ENCODE results near the gene AK1. TPM values are rescaled to one million over a fixed set of nuclear protein-coding genes. Genes with fewer than 3 reads are reported as not detected.
"Not testable (repeated sequence)": the region's sequence is repeated elsewhere in the genome, so short reads cannot be mapped to it uniquely, and the experiment has no call there.

Gene AK1
- total RNA-seq, 4 donors from 2014 or later: 24.7 to 110 (median 62.4) TPM

GRCh38 chr9:127846443-127847177, 30.9 kb downstream of the AK1 start:
- intact Hi-C loops (cut with DNase I; ENCODE audit: low total_unique reads): no loop called here
- in situ Hi-C loops (cut with MboI; ENCODE audit: low pct_ligation_motif_present in 1 of 4, low pct_unique_long_range_greater_than_20kb in 1 of 4, low sequenced_read_pairs in 3 of 4): no loop called here
- DNase-seq: no peak
- peaks cover 0 to 12% (median 0%) of the 10 kb centered on the region in 4 donors for H3K4me1 ChIP-seq
- H3K9me3 ChIP-seq: no peaks in the 10 kb centered on the region
- WGBS, 2 donors (ENCODE audit: low coverage in 1 of 2): 69% methylated on average over 18 of the region's 18 CpGs; no CpG with 5 or more reads in 1 of the 2 donors
- no peaks in the 10 kb centered on the region for H3K27me3 ChIP-seq
- H3K36me3 ChIP-seq: no peaks in the 10 kb centered on the region
- peak overlapping the region; percentile 50 to 69 (median 59) for H3K27ac ChIP-seq
- no peak overlapping the region for H3K4me3 ChIP-seq
- no peak for TF ChIP-seq EP300 (IDR thresholded peaks at IDR 0.05; ENCODE audit: low read depth)
- TF ChIP-seq, protein P1, sequence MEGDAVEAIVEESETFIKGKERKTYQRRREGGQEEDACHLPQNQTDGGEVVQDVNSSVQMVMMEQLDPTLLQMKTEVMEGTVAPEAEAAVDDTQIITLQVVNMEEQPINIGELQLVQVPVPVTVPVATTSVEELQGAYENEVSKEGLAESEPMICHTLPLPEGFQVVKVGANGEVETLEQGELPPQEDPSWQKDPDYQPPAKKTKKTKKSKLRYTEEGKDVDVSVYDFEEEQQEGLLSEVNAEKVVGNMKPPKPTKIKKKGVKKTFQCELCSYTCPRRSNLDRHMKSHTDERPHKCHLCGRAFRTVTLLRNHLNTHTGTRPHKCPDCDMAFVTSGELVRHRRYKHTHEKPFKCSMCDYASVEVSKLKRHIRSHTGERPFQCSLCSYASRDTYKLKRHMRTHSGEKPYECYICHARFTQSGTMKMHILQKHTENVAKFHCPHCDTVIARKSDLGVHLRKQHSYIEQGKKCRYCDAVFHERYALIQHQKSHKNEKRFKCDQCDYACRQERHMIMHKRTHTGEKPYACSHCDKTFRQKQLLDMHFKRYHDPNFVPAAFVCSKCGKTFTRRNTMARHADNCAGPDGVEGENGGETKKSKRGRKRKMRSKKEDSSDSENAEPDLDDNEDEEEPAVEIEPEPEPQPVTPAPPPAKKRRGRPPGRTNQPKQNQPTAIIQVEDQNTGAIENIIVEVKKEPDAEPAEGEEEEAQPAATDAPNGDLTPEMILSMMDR (IDR thresholded peaks at IDR 0.05): no peak
- no peak for TF ChIP-seq POLR2AphosphoS5 (IDR thresholded peaks at IDR 0.05)
- TF ChIP-seq POLR2A (IDR thresholded peaks at IDR 0.05): no peak

- H3K4me3 ChIP-seq; H3K27me3 ChIP-seq; in situ Hi-C loops (cut with MboI; ENCODE audit: low pct_ligation_motif_present in 1 of 4, low pct_unique_long_range_greater_than_20kb in 1 of 4, low sequenced_read_pairs in 3 of 4); H3K9me3 ChIP-seq; H3K36me3 ChIP-seq; DNase-seq; intact Hi-C loops (cut with DNase I; ENCODE audit: low total_unique reads): not testable (repeated sequence)
- WGBS, 2 donors (ENCODE audit: low coverage in 1 of 2): 95 to 98% methylated on average over 3 to 4 of the region's 4 CpGs
- Histone ChIP-seq H3K27ac (peak overlapping the region; percentile 28 to 69 (median 59)), H3K4me1 (peaks cover 0 to 16% (median 0%) of the 10 kb centered on the region in 4 donors)
Observed at GRCh38 chr9:127845619-127846018, 31.9 kb downstream of the AK1 start.

- in situ Hi-C loops (cut with MboI; ENCODE audit: low pct_ligation_motif_present in 1 of 4, low pct_unique_long_range_greater_than_20kb in 1 of 4, low sequenced_read_pairs in 3 of 4): no loop called here
- H3K27ac ChIP-seq: peak overlapping the region; percentile 28 to 69 (median 59)
- peaks cover 0 to 16% (median 0%) of the 10 kb centered on the region in 4 donors for H3K4me1 ChIP-seq
- H3K4me3 ChIP-seq: no peak overlapping the region
- TF ChIP-seq, protein P1 (IDR thresholded peaks at IDR 0.05): no peak
- TF ChIP-seq POLR2A (IDR thresholded peaks at IDR 0.05) (no peak), EP300 (IDR thresholded peaks at IDR 0.05; ENCODE audit: low read depth) (no peak), POLR2AphosphoS5 (IDR thresholded peaks at IDR 0.05) (no peak)
- DNase-seq: no peak
- H3K27me3 ChIP-seq: no peaks in the 10 kb centered on the region
- H3K36me3 ChIP-seq: no peaks in the 10 kb centered on the region
- WGBS, 2 donors (ENCODE audit: low coverage in 1 of 2): 77 to 83% methylated on average over 5 to 16 of the region's 16 CpGs
- H3K9me3 ChIP-seq: no peaks in the 10 kb centered on the region
- intact Hi-C loops (cut with DNase I; ENCODE audit: low total_unique reads): no loop called here
Observed at GRCh38 chr9:127844821-127845359, 32.6 kb downstream of the AK1 start.

DNA sequence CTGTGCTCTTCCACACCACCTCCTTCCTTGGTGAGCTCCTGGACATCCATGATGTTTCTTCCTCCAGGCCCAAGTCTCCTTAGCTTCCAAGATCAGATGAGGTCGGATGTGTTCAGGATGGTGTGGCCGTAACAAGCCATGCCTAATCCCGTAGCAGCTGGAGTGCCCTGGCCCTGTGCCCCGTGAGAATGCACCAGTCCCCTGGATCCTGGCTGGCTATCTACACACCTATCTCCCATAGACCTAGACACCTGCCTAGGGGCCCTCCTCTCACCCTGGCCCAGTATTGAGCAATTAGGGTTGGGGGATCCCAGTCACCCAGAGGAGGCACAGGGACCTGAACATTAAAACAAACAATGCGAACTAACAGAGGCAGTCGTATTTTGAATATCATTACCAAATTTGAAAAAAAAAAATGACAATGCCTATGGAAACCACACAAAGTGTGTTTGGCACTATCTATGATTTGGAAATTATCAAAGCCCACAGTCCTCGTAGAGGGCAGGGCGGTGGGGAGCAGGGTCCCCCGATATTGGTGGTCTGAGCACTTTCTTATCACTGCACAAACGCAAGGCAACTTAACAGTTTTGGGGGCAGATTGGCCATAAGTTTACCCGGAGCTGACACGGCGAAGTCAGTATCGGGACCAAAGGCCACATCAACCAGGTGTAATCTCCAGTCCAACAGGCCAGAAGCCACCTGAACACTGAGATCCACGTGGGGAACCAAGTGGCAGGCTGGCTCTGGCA, 36.2 kb downstream of the AK1 start:
- Histone ChIP-seq H3K27ac (peak overlapping the region in 3 of 4 donors; percentile 5 to 17 (median 14)), H3K27me3 (no peaks in the 10 kb centered on the region), H3K36me3 (no peaks in the 10 kb centered on the region), H3K4me1 (peaks cover 0 to 43% (median 16%) of the 10 kb centered on the region in 4 donors), H3K4me3 (no peak overlapping the region), H3K9me3 (no peaks in the 10 kb centered on the region)
- WGBS, 2 donors (ENCODE audit: low coverage in 1 of 2): 74 to 79% methylated on average over 3 to 15 of the region's 15 CpGs
- intact Hi-C loops (cut with DNase I; ENCODE audit: low total_unique reads): no loop called here
- TF ChIP-seq, protein P1 (IDR thresholded peaks at IDR 0.05): no peak
- TF ChIP-seq EP300 (IDR thresholded peaks at IDR 0.05; ENCODE audit: low read depth) (no peak), POLR2A (IDR thresholded peaks at IDR 0.05) (no peak)
- in situ Hi-C loops (cut with MboI; ENCODE audit: low pct_ligation_motif_present in 1 of 4, low pct_unique_long_range_greater_than_20kb in 1 of 4, low sequenced_read_pairs in 3 of 4): no loop called here
- no peak for DNase-seq
